ENCODE data around the gene BAK1.
"Not testable (repeated sequence)": the region's sequence is repeated elsewhere in the genome, so short reads cannot be mapped to it uniquely, and the experiment has no call there.

BAK1 gene

GRCh38 chr6:33568826-33569570 is 11.1 kb downstream of the BAK1 start:
- CTCF ChIA-PET: interaction anchor here (1.0 to 3.0 kb wide), 5 partner anchors 9 to 63 kb away, joined by 3 to 13 read pairs (median 3); partner anchors contain the start of gene BAK1
- no peak for TF ChIP-seq CTCF (IDR thresholded peaks at IDR 0.05; ENCODE audit: control extremely low read depth, extremely low read depth, low read depth, missing control alignments)
- POLR2A ChIA-PET: interaction anchor here (0.6 to 0.7 kb wide), 2 partner anchors 30 to 481 kb away, joined by 5 read pairs; no protein-coding TSS in a partner anchor
- DNase-seq (ENCODE audit: extremely low spot score): no peak

GRCh38 chr6:33567836-33568235 is 12.2 kb downstream of the BAK1 start:
- ChIA-PET POLR2A (no interaction called here), CTCF (interaction anchor here (1.4 kb wide), 1 partner anchor 40 kb away, joined by 3 read pairs; no protein-coding TSS in a partner anchor)
- TF ChIP-seq CTCF (IDR thresholded peaks at IDR 0.05; ENCODE audit: control extremely low read depth, extremely low read depth, low read depth, missing control alignments): no peak
- no peak for DNase-seq (ENCODE audit: extremely low spot score)

- no peak for DNase-seq (ENCODE audit: extremely low spot score)
- ChIA-PET CTCF (no interaction called here), POLR2A (interaction anchor here (0.6 kb wide), 1 partner anchor 117 kb away, joined by 3 read pairs; no protein-coding TSS in a partner anchor)
- TF ChIP-seq CTCF (IDR thresholded peaks at IDR 0.05; ENCODE audit: control extremely low read depth, extremely low read depth, low read depth, missing control alignments): no peak
These were observed 13.6 kb downstream of the BAK1 start for GRCh38 chr6:33566182-33567084.

GRCh38 chr6:33558801-33559200 is 21.3 kb downstream of the BAK1 start:
- ChIA-PET POLR2A (no interaction called here), CTCF (no interaction called here)
- DNase-seq (ENCODE audit: extremely low spot score): no peak
- no peak for TF ChIP-seq CTCF (IDR thresholded peaks at IDR 0.05; ENCODE audit: control extremely low read depth, extremely low read depth, low read depth, missing control alignments)

GRCh38 chr6:33557376-33557775 is 22.7 kb downstream of the BAK1 start:
- ChIA-PET CTCF (no interaction called here), POLR2A (no interaction called here)
- no peak for TF ChIP-seq CTCF (IDR thresholded peaks at IDR 0.05; ENCODE audit: control extremely low read depth, extremely low read depth, low read depth, missing control alignments)
- no peak for DNase-seq (ENCODE audit: extremely low spot score)

GRCh38 chr6:33552883-33553282 is 27.2 kb downstream of the BAK1 start:
- POLR2A ChIA-PET; CTCF ChIA-PET; DNase-seq (ENCODE audit: extremely low spot score): not testable (repeated sequence)
